ENCODE measurements around the gene LHX5. TPM values are rescaled to one million over a fixed set of nuclear protein-coding genes. Genes with fewer than 3 reads are reported as not detected.

LHX5 gene
- total RNA-seq, 4 donors from 2014 or later, result not detected

DNA sequence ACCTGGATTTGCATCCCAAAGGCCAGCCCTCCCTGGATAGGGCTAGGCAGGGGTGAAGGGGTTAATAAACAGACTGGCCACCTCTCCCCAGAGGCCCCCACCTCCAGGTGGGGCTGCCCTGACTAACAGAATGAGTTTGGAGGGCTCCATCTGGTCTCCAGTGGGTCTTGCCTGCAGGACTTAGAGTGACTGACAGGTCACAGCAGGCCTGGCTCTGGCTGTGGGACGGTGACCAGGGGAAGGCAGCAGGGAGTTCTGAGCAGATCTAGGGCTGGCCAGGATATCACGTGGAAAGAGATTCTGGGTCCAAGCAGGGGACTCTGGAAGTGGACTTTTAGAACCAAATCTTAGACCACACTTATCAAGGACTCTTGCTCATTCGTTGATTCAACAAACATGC lies 40.9 kb upstream of the LHX5 start:
- H3K27me3 ChIP-seq, result peaks cover 0 to 99% (median 6%) of the 10 kb centered on the region in 4 donors
- no peak for TF ChIP-seq POLR2A (IDR thresholded peaks at IDR 0.05)
- TF ChIP-seq, protein P1, sequence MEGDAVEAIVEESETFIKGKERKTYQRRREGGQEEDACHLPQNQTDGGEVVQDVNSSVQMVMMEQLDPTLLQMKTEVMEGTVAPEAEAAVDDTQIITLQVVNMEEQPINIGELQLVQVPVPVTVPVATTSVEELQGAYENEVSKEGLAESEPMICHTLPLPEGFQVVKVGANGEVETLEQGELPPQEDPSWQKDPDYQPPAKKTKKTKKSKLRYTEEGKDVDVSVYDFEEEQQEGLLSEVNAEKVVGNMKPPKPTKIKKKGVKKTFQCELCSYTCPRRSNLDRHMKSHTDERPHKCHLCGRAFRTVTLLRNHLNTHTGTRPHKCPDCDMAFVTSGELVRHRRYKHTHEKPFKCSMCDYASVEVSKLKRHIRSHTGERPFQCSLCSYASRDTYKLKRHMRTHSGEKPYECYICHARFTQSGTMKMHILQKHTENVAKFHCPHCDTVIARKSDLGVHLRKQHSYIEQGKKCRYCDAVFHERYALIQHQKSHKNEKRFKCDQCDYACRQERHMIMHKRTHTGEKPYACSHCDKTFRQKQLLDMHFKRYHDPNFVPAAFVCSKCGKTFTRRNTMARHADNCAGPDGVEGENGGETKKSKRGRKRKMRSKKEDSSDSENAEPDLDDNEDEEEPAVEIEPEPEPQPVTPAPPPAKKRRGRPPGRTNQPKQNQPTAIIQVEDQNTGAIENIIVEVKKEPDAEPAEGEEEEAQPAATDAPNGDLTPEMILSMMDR (IDR thresholded peaks at IDR 0.05), result no peak
- DNase-seq, result no peak
- no peak overlapping the region for H3K4me3 ChIP-seq
- no peaks in the 10 kb centered on the region for H3K9me3 ChIP-seq
- intact Hi-C loops (cut with DNase I), result no loop called here
- no peak overlapping the region for H3K27ac ChIP-seq
- WGBS, 2 donors, result 20 to 31% methylated on average over 1 to 2 of the region's 3 CpGs
- H3K36me3 ChIP-seq, result no peaks in the 10 kb centered on the region
- no peaks in the 10 kb centered on the region for H3K4me1 ChIP-seq

DNA sequence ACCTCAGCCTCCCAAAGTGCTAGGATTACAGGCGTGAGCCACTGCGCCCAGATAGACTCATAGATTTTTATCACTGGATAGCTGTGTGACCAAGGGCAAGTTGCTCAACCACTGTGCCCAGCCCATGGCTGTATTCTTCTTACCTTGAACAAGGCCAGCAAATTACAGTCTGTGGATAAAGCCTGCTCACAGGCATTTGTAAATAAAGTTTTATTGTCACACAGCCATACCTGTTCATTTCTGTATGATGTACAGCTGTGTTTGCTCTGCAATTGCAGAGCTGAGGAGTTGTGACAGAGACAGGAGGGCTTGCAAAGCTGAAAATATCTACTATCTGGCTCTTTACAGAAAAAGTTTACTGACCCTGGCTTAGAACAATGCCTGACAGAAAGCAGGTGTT lies 35.2 kb upstream of the LHX5 start:
- Histone ChIP-seq H3K4me3 (no peak overlapping the region), H3K36me3 (no peaks in the 10 kb centered on the region), H3K9me3 (peaks cover 0 to 7% (median 0%) of the 10 kb centered on the region in 3 donors), H3K4me1 (no peaks in the 10 kb centered on the region), H3K27ac (no peak overlapping the region), H3K27me3 (peaks cover 0 to 77% (median 1%) of the 10 kb centered on the region in 4 donors)
- DNase-seq, result no peak
- 60 to 73% methylated on average over 2 of the region's 2 CpGs for WGBS, 2 donors
- TF ChIP-seq, protein P1 (IDR thresholded peaks at IDR 0.05), result no peak
- TF ChIP-seq POLR2A (IDR thresholded peaks at IDR 0.05), result no peak
- intact Hi-C loops (cut with DNase I), result no loop called here

DNA sequence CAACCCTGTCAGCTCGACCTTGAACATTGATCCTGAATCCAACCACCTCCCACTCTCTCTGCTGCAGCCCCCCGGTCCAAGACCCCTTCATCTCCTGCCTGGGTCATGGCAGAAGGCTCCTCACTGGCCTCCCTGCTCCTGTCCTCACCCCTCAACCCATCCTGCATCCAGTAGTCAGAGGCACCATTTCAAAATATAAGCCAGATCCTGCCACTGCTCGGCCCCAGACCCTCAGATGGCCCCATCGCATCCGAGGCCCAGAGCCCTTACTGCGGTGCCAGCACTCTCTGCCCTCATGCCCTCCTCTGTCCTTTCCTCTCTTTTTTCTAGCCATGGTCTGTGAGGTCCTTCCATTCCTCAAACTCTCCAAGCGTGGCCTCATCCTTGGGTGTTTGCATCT lies 34.3 kb upstream of the LHX5 start:
- Histone ChIP-seq H3K4me3 (no peak overlapping the region), H3K4me1 (no peaks in the 10 kb centered on the region), H3K36me3 (no peaks in the 10 kb centered on the region), H3K27ac (no peak overlapping the region), H3K9me3 (peaks cover 0 to 7% (median 0%) of the 10 kb centered on the region in 3 donors), H3K27me3 (peaks cover 0 to 77% (median 1%) of the 10 kb centered on the region in 4 donors)
- TF ChIP-seq POLR2A (IDR thresholded peaks at IDR 0.05), result no peak
- intact Hi-C loops (cut with DNase I), result no loop called here
- WGBS, 2 donors, result 61% methylated on average over 6 to 7 of the region's 7 CpGs
- no peak for DNase-seq

DNA sequence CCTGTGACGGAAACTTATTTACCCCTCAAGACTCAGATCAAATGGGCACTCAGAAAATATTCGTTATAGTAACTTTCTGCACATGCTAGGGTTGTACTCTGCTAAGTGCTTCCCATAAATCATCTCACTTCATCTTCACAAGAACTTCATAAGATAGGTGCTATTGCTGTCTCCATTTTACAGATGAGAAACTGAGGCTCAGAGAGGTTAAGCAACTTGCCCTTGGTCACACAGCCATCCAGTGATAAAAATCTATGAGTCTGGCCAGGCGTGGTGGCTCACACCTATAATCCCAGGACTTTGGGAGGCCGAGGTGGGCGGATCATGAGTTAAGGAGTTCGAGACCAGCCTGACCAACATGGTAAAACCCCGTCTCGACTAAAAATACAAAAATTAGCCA lies 33.2 kb upstream of the LHX5 start:
- peaks cover 0 to 77% (median 1%) of the 10 kb centered on the region in 4 donors for H3K27me3 ChIP-seq

DNA sequence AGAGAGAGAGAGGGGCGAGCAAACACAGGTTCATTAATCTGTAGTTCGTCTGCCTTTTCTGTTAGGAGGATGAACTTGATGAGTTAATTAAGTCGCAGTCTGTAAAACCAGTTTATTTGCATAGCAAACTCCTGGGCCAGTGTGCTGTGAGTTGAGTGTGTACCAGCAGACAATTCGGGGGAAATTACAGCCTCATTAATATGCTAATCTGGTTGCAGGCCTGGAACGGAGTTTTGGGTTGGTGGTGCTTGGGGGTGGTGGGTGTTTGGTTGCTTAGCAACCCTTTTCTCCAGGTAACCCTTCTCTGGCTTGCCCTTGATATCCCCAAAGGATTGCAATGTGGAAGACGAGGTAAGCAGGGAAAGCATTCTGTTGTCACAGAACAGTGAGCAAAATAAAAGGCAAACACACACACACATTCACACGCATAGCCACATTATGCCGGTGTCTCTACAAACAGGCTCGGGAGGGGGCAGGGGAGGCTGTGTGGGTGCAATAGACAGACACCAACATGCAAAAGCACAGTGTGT lies 29.2 kb upstream of the LHX5 start:
- H3K27ac ChIP-seq, result no peak overlapping the region
- H3K27me3 ChIP-seq, result peaks cover 0 to 76% (median 3%) of the 10 kb centered on the region in 4 donors
- H3K36me3 ChIP-seq, result no peaks in the 10 kb centered on the region
- no peak for DNase-seq
- no peak overlapping the region for H3K4me3 ChIP-seq
- peaks cover 0 to 7% (median 0%) of the 10 kb centered on the region in 3 donors for H3K9me3 ChIP-seq
- intact Hi-C loops (cut with DNase I), result no loop called here
- TF ChIP-seq, protein P1 (IDR thresholded peaks at IDR 0.05), result no peak
- TF ChIP-seq POLR2A (IDR thresholded peaks at IDR 0.05), result no peak
- WGBS, 2 donors, result 15 to 17% methylated on average over 9 of the region's 9 CpGs
- H3K4me1 ChIP-seq, result no peaks in the 10 kb centered on the region

More for the DNA sequence above, 33.2 kb upstream of the LHX5 start:
- Histone ChIP-seq H3K9me3 (peaks cover 0 to 7% (median 0%) of the 10 kb centered on the region in 3 donors), H3K36me3 (no peaks in the 10 kb centered on the region), H3K27ac (no peak overlapping the region), H3K4me1 (no peaks in the 10 kb centered on the region), H3K4me3 (no peak overlapping the region)
- DNase-seq, result no peak
- WGBS, 2 donors, result 66 to 73% methylated on average over 4 to 8 of the region's 8 CpGs
- intact Hi-C loops (cut with DNase I), result no loop called here
- TF ChIP-seq POLR2A (IDR thresholded peaks at IDR 0.05), result no peak
- TF ChIP-seq, protein P1 (IDR thresholded peaks at IDR 0.05), result no peak

DNA sequence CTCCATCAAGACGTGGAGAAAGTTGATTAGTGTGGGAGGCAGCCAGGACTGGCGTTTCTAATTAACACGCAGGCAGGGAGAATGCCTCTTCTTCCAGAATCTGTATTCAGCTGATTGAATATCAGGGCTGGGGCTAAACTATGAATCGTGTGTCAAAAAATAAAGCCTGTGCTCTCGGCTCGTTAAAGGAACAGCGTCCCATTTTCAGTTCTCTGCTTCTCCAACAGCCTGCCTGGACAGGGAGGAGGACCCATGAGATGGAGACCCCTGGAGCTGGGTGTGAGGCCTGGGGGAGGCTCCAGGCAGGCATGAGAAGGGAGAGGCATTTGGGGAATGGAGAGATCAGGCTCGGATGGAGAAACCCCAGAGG lies 28.6 kb upstream of the LHX5 start:
- Histone ChIP-seq H3K27ac (no peak overlapping the region), H3K36me3 (no peaks in the 10 kb centered on the region), H3K9me3 (peaks cover 0 to 7% (median 0%) of the 10 kb centered on the region in 3 donors), H3K4me1 (no peaks in the 10 kb centered on the region), H3K4me3 (no peak overlapping the region), H3K27me3 (peaks cover 0 to 70% (median 3%) of the 10 kb centered on the region in 4 donors)
- DNase-seq, result no peak
- intact Hi-C loops (cut with DNase I), result no loop called here
- 7 to 19% methylated on average over 6 to 8 of the region's 8 CpGs for WGBS, 2 donors
- no peak for TF ChIP-seq POLR2A (IDR thresholded peaks at IDR 0.05)
- TF ChIP-seq, protein P1 (IDR thresholded peaks at IDR 0.05), result no peak

All from esophagus squamous epithelium (tissue), 5 donors.